Osteoblast (primary cell): ENCODE measurements around the gene LHFPL2. TPM values are rescaled to one million over a fixed set of nuclear protein-coding genes. Genes with fewer than 3 reads are reported as not detected.

Experiments used
- DNase-seq: peaks from one replicate; pipeline ENCODE4 v3.0.0; 2011; ENCODE audit warnings: low spot score, mixed read lengths; ENCODE audit not compliant: insufficient read length; ENCODE audit errors: missing footprints
- H2AFZ ChIP-seq: 2 replicates; pipeline ENCODE4 v1.6.0; 2011; ENCODE audit warnings: mild to moderate bottlenecking, low read length
- H3K27ac ChIP-seq: 2 replicates; pipeline ENCODE4 v1.5.1; 2011; ENCODE audit warnings: mild to moderate bottlenecking, low read depth, low read length, moderate library complexity
- H3K27me3 ChIP-seq: 2 replicates; pipeline ENCODE4 v1.6.0; 2012; ENCODE audit warnings: mild to moderate bottlenecking, control low read depth, inconsistent platforms, low read length, moderate library complexity; ENCODE audit not compliant: insufficient read depth
- H3K36me3 ChIP-seq: 2 replicates; pipeline ENCODE4 v1.5.1; 2011; ENCODE audit warnings: mild to moderate bottlenecking, low read length, control low read depth, moderate library complexity; ENCODE audit not compliant: insufficient read depth
- H3K4me1 ChIP-seq: 2 replicates; pipeline ENCODE4 v1.5.1; 2011; ENCODE audit warnings: mild to moderate bottlenecking, low read length, control low read depth, moderate library complexity; ENCODE audit not compliant: insufficient read depth
- H3K4me2 ChIP-seq: 2 replicates; pipeline ENCODE4 v1.6.0; 2011; ENCODE audit warnings: mild to moderate bottlenecking, low read length; ENCODE audit not compliant: insufficient read depth
- H3K4me3 ChIP-seq: fragments of 200-600 bp; sonication (generic); 3 replicates; pipeline ENCODE4 v1.5.1; 2012; ENCODE audit warnings: mild to moderate bottlenecking, low read length, inconsistent platforms; ENCODE audit not compliant: insufficient read depth
- H3K79me2 ChIP-seq: 2 replicates; pipeline ENCODE4 v1.6.0; 2012; ENCODE audit warnings: mild to moderate bottlenecking, low read length, control low read depth, inconsistent platforms; ENCODE audit not compliant: insufficient read depth
- H3K9me3 ChIP-seq: 2 replicates; pipeline ENCODE4 v1.5.1; 2011; ENCODE audit warnings: low read depth, low read length, control low read depth
- H4K20me1 ChIP-seq: 2 replicates; pipeline ENCODE4 v1.6.0; 2012; ENCODE audit warnings: mild to moderate bottlenecking, low read length, control low read depth; ENCODE audit not compliant: insufficient read depth
- total RNA-seq: library from RNA; depleted of rRNA; stranded (reverse); fragments of >200 nt; gene quantifications from 2 replicates; pipeline ENCODE4 v1.2.3, GENCODE V29; 2012
- TF ChIP-seq, protein P1 (sequence below): IDR thresholded peaks from 2 replicates; pipeline ENCODE4 v1.5.1; 2011; ENCODE audit warnings: mild to moderate bottlenecking, low read depth, low read length, moderate library complexity; ENCODE audit errors: extremely low read depth

LHFPL2 gene
- total RNA-seq, 1 donor, result 64.4 TPM

GRCh38 chr5:78576376-78576775 lies 72.2 kb downstream of the LHFPL2 start:
- peak overlapping the region; percentile 74 for H3K27ac ChIP-seq
- no peak overlapping the region for H2AFZ ChIP-seq
- H3K9me3 ChIP-seq, result no peaks in the 10 kb centered on the region
- H3K4me3 ChIP-seq, result no peak overlapping the region
- peak; percentile 74 for DNase-seq
- peaks cover 33% of the 10 kb centered on the region for H3K4me1 ChIP-seq
- peak overlapping the region; percentile 8 for H3K4me2 ChIP-seq
- H3K27me3 ChIP-seq, result no peaks in the 10 kb centered on the region
- H3K79me2 ChIP-seq, result peaks cover 18% of the 10 kb centered on the region
- H3K36me3 ChIP-seq, result no peaks in the 10 kb centered on the region
- TF ChIP-seq, protein P1, sequence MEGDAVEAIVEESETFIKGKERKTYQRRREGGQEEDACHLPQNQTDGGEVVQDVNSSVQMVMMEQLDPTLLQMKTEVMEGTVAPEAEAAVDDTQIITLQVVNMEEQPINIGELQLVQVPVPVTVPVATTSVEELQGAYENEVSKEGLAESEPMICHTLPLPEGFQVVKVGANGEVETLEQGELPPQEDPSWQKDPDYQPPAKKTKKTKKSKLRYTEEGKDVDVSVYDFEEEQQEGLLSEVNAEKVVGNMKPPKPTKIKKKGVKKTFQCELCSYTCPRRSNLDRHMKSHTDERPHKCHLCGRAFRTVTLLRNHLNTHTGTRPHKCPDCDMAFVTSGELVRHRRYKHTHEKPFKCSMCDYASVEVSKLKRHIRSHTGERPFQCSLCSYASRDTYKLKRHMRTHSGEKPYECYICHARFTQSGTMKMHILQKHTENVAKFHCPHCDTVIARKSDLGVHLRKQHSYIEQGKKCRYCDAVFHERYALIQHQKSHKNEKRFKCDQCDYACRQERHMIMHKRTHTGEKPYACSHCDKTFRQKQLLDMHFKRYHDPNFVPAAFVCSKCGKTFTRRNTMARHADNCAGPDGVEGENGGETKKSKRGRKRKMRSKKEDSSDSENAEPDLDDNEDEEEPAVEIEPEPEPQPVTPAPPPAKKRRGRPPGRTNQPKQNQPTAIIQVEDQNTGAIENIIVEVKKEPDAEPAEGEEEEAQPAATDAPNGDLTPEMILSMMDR, result no peak
- no peaks in the 10 kb centered on the region for H4K20me1 ChIP-seq

- Histone ChIP-seq H3K9me3 (no peaks in the 10 kb centered on the region), H3K36me3 (no peaks in the 10 kb centered on the region), H3K4me3 (no peak overlapping the region), H4K20me1 (no peaks in the 10 kb centered on the region), H3K4me1 (peaks cover 38% of the 10 kb centered on the region), H3K27me3 (no peaks in the 10 kb centered on the region), H3K4me2 (peak overlapping the region; percentile 20), H2AFZ (no peak overlapping the region), H3K27ac (peak overlapping the region; percentile 57), H3K79me2 (peaks cover 32% of the 10 kb centered on the region)
- TF ChIP-seq, protein P1, result no peak
- DNase-seq, result no peak
Measured at GRCh38 chr5:78574731-78575161, 73.8 kb downstream of the LHFPL2 start.

DNA sequence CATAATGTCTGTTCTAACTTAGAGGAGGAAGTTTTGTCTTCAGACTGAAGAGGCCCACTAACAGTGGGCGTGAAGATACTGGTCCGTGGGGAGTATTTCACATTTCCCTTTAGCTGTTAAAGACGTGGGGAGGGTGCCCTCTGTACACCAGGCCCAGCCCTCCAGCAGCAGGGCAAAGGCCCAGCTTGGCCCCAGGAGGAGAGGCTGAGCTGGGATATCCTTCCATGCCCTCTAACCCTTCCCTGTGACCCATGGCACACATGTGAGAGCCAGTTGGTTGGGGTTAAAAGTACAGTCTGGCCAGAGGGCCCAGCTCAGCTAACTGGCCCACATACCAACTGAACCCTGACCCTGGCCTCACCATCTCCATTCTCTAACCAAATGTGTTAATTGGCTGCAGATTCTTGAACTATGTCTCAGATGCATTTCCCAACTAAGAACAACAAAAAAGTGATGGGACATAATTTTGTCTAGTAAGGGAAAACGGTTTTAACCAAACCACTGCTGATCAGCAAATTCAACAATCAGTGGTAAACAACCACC lies 74.4 kb downstream of the LHFPL2 start:
- peaks cover 37% of the 10 kb centered on the region for H3K79me2 ChIP-seq
- H4K20me1 ChIP-seq, result no peaks in the 10 kb centered on the region
- peak overlapping the region; percentile 8 for H2AFZ ChIP-seq
- no peaks in the 10 kb centered on the region for H3K9me3 ChIP-seq
- H3K27me3 ChIP-seq, result no peaks in the 10 kb centered on the region
- H3K4me2 ChIP-seq, result peak overlapping the region; percentile 20
- DNase-seq, result no peak
- H3K4me3 ChIP-seq, result no peak overlapping the region
- no peaks in the 10 kb centered on the region for H3K36me3 ChIP-seq
- peaks cover 41% of the 10 kb centered on the region for H3K4me1 ChIP-seq
- peak overlapping the region; percentile 57 for H3K27ac ChIP-seq
- TF ChIP-seq, protein P1, result no peak

DNA sequence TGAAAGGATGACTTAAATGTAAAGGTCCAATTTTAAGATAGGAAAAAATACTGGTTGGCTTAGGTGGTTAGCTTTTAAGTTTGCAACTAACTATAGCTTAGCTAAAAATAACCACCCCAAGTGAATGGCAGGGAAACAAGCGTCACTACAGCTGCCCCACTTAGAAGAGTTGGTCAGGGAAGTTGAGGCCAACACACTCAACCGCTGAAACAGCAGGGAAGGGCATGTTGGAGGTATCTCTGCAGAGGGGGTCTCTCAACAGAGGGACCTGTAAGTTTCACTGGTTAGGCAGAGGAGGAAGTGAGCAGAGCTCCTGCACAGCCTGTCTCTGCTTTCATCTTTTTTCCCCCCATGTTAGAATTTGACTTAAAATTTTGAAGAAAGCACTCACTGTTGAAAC lies 75.3 kb downstream of the LHFPL2 start:
- TF ChIP-seq, protein P1, result no peak
- H3K9me3 ChIP-seq, result no peaks in the 10 kb centered on the region
- H3K4me2 ChIP-seq, result no peak overlapping the region
- peaks cover 42% of the 10 kb centered on the region for H3K79me2 ChIP-seq
- no peaks in the 10 kb centered on the region for H3K36me3 ChIP-seq
- H4K20me1 ChIP-seq, result no peaks in the 10 kb centered on the region
- no peak overlapping the region for H3K27ac ChIP-seq
- DNase-seq, result no peak
- no peak overlapping the region for H2AFZ ChIP-seq
- no peaks in the 10 kb centered on the region for H3K27me3 ChIP-seq
- H3K4me1 ChIP-seq, result peaks cover 41% of the 10 kb centered on the region
- no peak overlapping the region for H3K4me3 ChIP-seq
